ENCODE data around the gene SLC6A6. TPM values are rescaled to one million over a fixed set of nuclear protein-coding genes. Genes with fewer than 3 reads are reported as not detected.

SLC6A6 gene
- total RNA-seq, 4 donors from 2014 or later, result 35.7 to 75.2 (median 56.4) TPM

- DNase-seq (ENCODE audit: low spot score) (no peak), ATAC-seq (ENCODE audit: low FRiP score) (no peak)
- TF ChIP-seq CTCF (IDR thresholded peaks at IDR 0.05), result no peak
Measured at GRCh38 chr3:14415501-14415900, 13.1 kb downstream of the SLC6A6 start.

GRCh38 chr3:14416453-14416852, 14.0 kb downstream of the SLC6A6 start:
- DNase-seq (ENCODE audit: low spot score), result no peak
- no peak for TF ChIP-seq CTCF (IDR thresholded peaks at IDR 0.05)
- ATAC-seq (ENCODE audit: low FRiP score), result no peak

- DNase-seq (ENCODE audit: low spot score) (no peak), ATAC-seq (ENCODE audit: low FRiP score) (no peak)
- TF ChIP-seq CTCF (IDR thresholded peaks at IDR 0.05), result no peak
Measured at GRCh38 chr3:14418296-14419250, 16.2 kb downstream of the SLC6A6 start.

- ATAC-seq (ENCODE audit: low FRiP score) (no peak), DNase-seq (ENCODE audit: low spot score) (no peak)
- TF ChIP-seq CTCF (IDR thresholded peaks at IDR 0.05), result no peak
Measured at GRCh38 chr3:14422016-14422963, 19.9 kb downstream of the SLC6A6 start.

- ATAC-seq (ENCODE audit: low FRiP score), result no peak
- no peak for TF ChIP-seq CTCF (IDR thresholded peaks at IDR 0.05)
- DNase-seq (ENCODE audit: low spot score), result no peak
Measured at GRCh38 chr3:14423197-14423743, 20.9 kb downstream of the SLC6A6 start.

GRCh38 chr3:14423963-14424362, 21.6 kb downstream of the SLC6A6 start:
- no peak for ATAC-seq (ENCODE audit: low FRiP score)
- DNase-seq (ENCODE audit: low spot score), result no peak
- no peak for TF ChIP-seq CTCF (IDR thresholded peaks at IDR 0.05)

Measured in omental fat pad (tissue), 4 donors.